ENCODE results near the gene EIF1AX.

The EIF1AX gene

DNA sequence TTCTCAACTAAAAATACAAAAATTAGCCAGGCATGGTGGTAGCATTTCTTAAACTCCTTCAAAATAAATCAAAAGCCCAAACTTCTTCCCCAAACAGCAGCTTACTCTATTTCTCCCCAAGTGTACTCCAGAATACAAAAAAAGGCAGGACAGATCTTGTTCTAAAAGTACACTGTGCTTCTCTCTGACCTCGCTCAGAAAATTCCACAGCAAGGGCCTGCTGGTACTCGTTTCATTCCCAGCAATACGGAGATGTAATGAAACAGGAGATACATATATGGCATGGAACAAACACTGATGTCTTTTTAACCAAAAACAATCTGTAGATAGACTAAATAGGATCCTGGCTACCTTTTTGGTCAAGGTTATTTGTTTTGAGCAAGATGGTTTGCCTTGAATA is 50.1 kb downstream of the EIF1AX start:
- 95 to 100% methylated on average over 1 to 3 of the region's 3 CpGs for WGBS, 2 experiments
- H3K27ac ChIP-seq (ENCODE audit: insufficient read depth, low read depth, low read length, poor library complexity, severe bottlenecking), result no peak overlapping the region
- H3K4me3 ChIP-seq (ENCODE audit: insufficient read depth, low read depth, low read length), result no peak overlapping the region
- H3K9me3 ChIP-seq (ENCODE audit: control insufficient read depth, low read length), result no peaks in the 10 kb centered on the region
- no peaks in the 10 kb centered on the region for H3K36me3 ChIP-seq (ENCODE audit: control insufficient read depth, insufficient read depth, low read length)
- H3K27me3 ChIP-seq (ENCODE audit: control insufficient read depth, insufficient read depth, low read length, poor library complexity, severe bottlenecking), result no peaks in the 10 kb centered on the region
- no peaks in the 10 kb centered on the region for H3K4me1 ChIP-seq (ENCODE audit: control insufficient read depth, insufficient read depth, low read length)

GRCh38 chrX:20089845-20090244 is 51.8 kb downstream of the EIF1AX start:
- Histone ChIP-seq H3K27me3 (ENCODE audit: control insufficient read depth, insufficient read depth, low read length, poor library complexity, severe bottlenecking) (no peaks in the 10 kb centered on the region), H3K4me1 (ENCODE audit: control insufficient read depth, insufficient read depth, low read length) (no peaks in the 10 kb centered on the region), H3K36me3 (ENCODE audit: control insufficient read depth, insufficient read depth, low read length) (no peaks in the 10 kb centered on the region), H3K27ac (ENCODE audit: insufficient read depth, low read depth, low read length, poor library complexity, severe bottlenecking) (no peak overlapping the region), H3K4me3 (ENCODE audit: insufficient read depth, low read depth, low read length) (no peak overlapping the region), H3K9me3 (ENCODE audit: control insufficient read depth, low read length) (no peaks in the 10 kb centered on the region)
- 79 to 81% methylated on average over 4 to 6 of the region's 6 CpGs for WGBS, 2 experiments

- no peaks in the 10 kb centered on the region for H3K9me3 ChIP-seq (ENCODE audit: control insufficient read depth, low read length)
- WGBS, 2 experiments, result 75 to 95% methylated on average over 1 of the region's 1 CpG
- no peaks in the 10 kb centered on the region for H3K36me3 ChIP-seq (ENCODE audit: control insufficient read depth, insufficient read depth, low read length)
- no peaks in the 10 kb centered on the region for H3K27me3 ChIP-seq (ENCODE audit: control insufficient read depth, insufficient read depth, low read length, poor library complexity, severe bottlenecking)
- no peak overlapping the region for H3K4me3 ChIP-seq (ENCODE audit: insufficient read depth, low read depth, low read length)
- no peaks in the 10 kb centered on the region for H3K4me1 ChIP-seq (ENCODE audit: control insufficient read depth, insufficient read depth, low read length)
- no peak overlapping the region for H3K27ac ChIP-seq (ENCODE audit: insufficient read depth, low read depth, low read length, poor library complexity, severe bottlenecking)
These were observed 61.4 kb downstream of the EIF1AX start for GRCh38 chrX:20080277-20080676.

All from ectodermal cell (in vitro differentiated cells).